GM13976 (cell line): ENCODE measurements around the gene DUSP3.
A peak's percentile ranks its signal among the peaks of the same experiment; 100 is the strongest.

ENCODE experiments used
- DNase-seq: peaks from one replicate; pipeline ENCODE4 v3.0.0; 2012; ENCODE audit warnings: low spot score
- in situ Hi-C: fragments of 300-500 bp; cut with MboI; formaldehyde crosslinking; loops from one replicate; pipeline ENCODE4 v1.12.0; 2022; ENCODE audit warnings: low sequenced_read_pairs, mixed read lengths, inconsistent platforms; ENCODE audit not compliant: unreplicated experiment
- TF ChIP-seq, protein P1 (sequence below): IDR thresholded peaks from 2 replicates; pipeline ENCODE4 v1.5.1; 2012; ENCODE audit warnings: borderline replicate concordance, mild to moderate bottlenecking; ENCODE audit not compliant: insufficient read depth; ENCODE audit errors: extremely low read depth, missing control alignments, control extremely low read depth

DUSP3 gene

DNA sequence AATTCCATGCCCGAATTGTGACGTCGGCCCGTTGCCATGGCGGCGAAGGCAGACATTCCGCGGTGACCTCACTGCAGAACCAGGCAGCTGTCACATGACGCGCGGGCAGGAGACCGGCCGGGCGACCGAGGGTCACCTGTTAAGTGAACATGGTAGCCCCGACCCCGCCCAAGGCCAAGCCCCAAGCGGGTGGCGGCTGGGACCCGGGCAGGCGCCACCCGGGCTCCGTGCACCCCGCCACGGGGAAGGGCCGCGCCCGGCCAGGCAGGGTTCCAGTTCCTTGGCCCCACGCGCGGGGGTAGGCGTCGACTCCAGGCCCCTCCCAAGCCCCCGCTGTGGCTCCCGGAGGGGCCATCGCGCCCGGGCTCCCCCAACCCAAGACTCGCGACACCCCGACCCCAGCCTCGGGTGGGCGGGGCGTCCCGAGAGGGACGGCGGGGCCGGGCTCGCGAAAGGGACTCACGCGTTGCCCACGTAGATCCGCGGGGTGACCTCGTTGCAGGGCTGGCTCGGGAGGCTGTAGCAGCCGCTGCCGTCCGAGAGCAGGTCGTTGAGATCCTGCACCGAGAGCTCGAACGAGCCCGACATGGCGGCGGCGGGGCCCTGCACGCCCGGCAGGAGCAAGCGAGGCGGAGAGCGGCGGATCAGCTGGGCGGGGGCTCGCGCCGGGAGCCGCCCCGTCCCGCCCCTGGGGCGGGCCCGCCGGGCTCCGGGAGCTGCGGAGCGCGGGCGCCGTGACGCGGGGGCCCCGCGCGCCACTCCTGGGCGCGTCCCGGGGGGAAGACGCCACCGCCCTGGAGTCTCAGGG lies at the start of gene DUSP3:
Gene DUSP3 (minus strand): TSS at position 641 of the 808 bp plus-strand sequence. CDS start 53 bp downstream, at position 588.
- TF ChIP-seq, protein P1, sequence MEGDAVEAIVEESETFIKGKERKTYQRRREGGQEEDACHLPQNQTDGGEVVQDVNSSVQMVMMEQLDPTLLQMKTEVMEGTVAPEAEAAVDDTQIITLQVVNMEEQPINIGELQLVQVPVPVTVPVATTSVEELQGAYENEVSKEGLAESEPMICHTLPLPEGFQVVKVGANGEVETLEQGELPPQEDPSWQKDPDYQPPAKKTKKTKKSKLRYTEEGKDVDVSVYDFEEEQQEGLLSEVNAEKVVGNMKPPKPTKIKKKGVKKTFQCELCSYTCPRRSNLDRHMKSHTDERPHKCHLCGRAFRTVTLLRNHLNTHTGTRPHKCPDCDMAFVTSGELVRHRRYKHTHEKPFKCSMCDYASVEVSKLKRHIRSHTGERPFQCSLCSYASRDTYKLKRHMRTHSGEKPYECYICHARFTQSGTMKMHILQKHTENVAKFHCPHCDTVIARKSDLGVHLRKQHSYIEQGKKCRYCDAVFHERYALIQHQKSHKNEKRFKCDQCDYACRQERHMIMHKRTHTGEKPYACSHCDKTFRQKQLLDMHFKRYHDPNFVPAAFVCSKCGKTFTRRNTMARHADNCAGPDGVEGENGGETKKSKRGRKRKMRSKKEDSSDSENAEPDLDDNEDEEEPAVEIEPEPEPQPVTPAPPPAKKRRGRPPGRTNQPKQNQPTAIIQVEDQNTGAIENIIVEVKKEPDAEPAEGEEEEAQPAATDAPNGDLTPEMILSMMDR = no peak
- DNase-seq = peak; percentile 96
- in situ Hi-C loops = no loop called here

DNA sequence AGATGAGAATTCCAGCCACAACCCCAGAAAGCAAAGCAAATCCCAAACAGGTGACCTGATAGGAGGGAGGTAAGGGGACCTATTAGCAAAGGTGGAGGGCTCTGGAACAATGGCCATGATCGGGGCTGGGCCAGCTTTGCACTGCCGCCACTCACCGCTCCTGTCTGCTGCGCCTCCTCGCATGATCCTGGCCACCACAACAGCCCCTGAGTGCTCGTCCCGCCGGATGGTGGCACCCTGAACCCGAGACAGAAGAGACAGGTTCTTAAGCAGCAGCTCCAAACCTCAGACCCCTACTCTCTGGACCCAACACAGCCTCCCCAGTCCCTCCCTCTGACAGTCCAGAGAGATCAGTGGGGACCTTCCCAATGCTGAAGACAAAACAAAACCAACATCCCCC lies 48.8 kb upstream of the DUSP3 start:
- no peak for DNase-seq
- TF ChIP-seq, protein P1 = no peak
- in situ Hi-C loops = no loop called here

DNA sequence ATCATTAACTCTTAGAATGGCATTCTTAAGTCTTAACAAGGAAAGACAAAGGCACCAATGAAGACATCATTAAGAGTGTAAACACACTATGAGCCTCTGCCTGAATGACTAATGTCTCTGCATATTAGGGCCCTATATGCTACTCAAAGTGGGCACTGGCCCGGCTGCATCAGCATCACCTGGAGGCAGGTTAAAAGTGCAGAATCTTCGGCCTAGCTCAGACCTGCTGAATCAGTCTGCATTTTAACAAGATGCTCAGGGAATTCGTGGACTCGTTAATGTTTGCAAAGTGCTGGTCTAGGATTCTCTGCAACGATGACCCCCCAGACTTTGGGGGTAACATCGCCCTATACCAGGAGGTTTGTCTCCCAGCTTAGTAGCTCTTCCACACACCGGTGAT lies 47.4 kb upstream of the DUSP3 start:
- TF ChIP-seq, protein P1 = no peak
- in situ Hi-C loops = no loop called here
- no peak for DNase-seq

DNA sequence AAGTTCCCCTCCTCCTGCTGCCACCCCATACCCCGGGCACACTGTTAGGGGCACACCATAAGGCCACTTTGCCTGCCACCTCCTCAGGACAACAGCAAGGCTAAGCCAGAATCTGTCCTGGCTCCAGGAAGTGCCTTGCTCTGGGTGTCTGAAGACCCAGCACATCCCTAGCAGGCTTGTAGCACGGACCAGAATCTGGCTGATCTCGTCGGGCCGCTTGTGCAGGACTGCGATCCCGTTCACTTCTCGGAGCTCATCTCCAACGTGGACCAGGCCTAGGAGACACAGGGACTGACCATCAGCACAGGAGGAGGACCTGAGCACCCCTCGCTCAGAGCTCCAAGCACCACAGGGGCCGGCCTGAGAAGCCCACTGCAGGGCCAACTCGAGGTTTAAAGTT lies 46.8 kb upstream of the DUSP3 start:
- TF ChIP-seq, protein P1 = no peak
- in situ Hi-C loops = no loop called here
- no peak for DNase-seq

DNA sequence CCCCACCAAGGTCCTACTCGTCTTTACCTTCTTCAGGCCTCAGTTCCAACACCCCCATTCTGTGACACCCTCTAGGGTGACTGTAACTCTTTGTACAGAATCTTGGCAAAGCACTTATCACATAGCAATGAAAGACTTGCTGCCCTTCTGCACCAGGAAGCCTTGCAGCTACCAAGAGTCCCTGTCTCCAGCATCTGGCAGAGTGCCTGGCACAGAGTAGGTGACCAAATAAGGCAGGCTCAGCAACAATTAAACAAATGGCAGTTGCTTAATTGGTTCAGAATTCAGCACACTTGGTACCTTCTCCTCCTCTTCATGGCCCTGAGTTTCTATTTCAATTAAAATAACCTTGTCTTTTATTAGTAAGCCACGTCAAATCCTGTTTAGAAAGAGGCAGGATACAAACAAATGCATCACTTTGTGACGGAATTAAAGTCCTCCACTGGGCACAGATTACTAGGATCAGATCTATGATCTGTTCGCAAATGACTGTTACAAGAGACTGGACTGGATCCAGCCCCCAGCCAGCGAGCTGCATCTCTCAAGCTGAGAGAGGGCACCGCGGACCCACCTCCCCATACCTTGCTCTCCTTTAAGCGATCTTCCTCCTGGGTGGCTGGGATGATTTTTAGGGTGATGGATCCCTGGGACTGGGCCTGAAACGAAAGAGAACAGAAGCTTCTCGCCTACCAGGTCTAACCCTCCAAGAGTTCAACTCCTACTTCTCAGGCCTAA lies 44.7 kb upstream of the DUSP3 start:
- in situ Hi-C loops = no loop called here
- DNase-seq = no peak
- TF ChIP-seq, protein P1 = no peak

DNA sequence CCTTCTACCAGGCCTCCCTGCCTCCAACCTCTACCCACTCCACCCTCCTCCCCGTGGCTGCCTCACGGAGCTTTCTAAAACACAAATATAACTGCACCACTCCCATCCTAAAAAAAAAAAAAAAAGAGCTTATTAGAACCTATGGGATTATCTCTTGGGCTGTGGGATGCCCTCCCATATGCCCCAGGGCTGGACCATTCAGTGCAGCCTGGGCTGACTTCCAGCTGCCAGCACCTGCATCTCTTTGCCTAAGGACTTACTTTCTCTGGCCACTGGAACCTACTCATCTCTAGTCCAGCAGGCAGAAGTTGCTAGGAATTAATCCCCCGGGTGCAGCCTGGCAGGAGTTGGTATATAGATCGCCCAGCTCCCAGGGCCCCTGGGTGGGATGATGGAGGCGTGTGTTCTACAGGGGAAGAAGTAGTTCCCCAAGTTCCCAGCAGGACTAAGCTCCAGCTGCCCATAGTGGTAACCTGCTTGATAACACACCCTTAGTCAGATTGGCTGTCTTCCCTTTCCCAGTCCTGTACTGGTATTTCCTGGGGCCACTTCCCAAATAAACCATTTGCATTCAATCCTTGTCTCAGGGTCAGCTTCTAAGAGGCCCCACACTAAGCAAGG lies 43.9 kb upstream of the DUSP3 start:
- in situ Hi-C loops = no loop called here
- TF ChIP-seq, protein P1 = no peak
- no peak for DNase-seq
